Omental fat pad (tissue), 4 donors: ENCODE data around the gene MTHFD2L. TPM values are rescaled to one million over a fixed set of nuclear protein-coding genes. Genes with fewer than 3 reads are reported as not detected.

Experiments
- ATAC-seq: fragments of 150-250 bp; one replicate; pipeline ENCODE4 v1.9.1; 2016; ENCODE audit warnings: mild to moderate bottlenecking, moderate library complexity; ENCODE audit not compliant: low FRiP score
- DNase-seq: peaks from one replicate; pipeline ENCODE4 v3.0.0-alpha.2; 2019; ENCODE audit warnings: low spot score
- total RNA-seq, 4 donors: library from RNA; depleted of rRNA; stranded (reverse); fragments of >200 nt; gene quantifications; one replicate each; pipeline ENCODE4 v1.1.0, GENCODE V29; 2016
- TF ChIP-seq, protein P1 (sequence below), 3 donors: fragments of 450-650 bp; IDR thresholded peaks; one replicate each; pipeline ENCODE4 v1.5.1; 2016 to 2017; ENCODE audit warnings: antibody characterized with exemption in 3 of 3, mild to moderate bottlenecking in 3 of 3, moderate library complexity in 2 of 3

MTHFD2L gene
- total RNA-seq, 4 donors from 2014 or later: 12.2 to 23.2 (median 18.4) TPM

DNA sequence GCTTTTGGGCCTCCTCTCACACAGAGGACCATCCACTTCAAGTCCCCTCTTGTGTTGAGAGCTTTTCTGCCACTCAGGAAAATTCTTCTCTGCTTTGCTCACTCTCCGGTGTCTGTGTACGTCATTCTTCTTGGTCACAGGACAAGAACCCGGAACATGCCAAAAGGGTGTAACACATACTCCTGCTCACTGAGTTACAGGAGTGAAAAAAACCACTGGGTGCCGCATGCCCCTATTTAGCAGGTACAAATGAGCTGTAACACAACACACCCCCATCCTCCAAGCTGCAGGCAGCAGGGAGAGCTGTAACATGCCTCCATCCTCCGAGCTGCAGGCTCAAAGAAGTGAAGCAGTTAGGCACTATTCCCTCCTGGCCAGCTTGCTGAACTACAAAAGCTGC is 45.9 kb upstream of the MTHFD2L start:
- TF ChIP-seq, protein P1, sequence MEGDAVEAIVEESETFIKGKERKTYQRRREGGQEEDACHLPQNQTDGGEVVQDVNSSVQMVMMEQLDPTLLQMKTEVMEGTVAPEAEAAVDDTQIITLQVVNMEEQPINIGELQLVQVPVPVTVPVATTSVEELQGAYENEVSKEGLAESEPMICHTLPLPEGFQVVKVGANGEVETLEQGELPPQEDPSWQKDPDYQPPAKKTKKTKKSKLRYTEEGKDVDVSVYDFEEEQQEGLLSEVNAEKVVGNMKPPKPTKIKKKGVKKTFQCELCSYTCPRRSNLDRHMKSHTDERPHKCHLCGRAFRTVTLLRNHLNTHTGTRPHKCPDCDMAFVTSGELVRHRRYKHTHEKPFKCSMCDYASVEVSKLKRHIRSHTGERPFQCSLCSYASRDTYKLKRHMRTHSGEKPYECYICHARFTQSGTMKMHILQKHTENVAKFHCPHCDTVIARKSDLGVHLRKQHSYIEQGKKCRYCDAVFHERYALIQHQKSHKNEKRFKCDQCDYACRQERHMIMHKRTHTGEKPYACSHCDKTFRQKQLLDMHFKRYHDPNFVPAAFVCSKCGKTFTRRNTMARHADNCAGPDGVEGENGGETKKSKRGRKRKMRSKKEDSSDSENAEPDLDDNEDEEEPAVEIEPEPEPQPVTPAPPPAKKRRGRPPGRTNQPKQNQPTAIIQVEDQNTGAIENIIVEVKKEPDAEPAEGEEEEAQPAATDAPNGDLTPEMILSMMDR (IDR thresholded peaks at IDR 0.05): no peak
- DNase-seq: no peak
- no peak for ATAC-seq

DNA sequence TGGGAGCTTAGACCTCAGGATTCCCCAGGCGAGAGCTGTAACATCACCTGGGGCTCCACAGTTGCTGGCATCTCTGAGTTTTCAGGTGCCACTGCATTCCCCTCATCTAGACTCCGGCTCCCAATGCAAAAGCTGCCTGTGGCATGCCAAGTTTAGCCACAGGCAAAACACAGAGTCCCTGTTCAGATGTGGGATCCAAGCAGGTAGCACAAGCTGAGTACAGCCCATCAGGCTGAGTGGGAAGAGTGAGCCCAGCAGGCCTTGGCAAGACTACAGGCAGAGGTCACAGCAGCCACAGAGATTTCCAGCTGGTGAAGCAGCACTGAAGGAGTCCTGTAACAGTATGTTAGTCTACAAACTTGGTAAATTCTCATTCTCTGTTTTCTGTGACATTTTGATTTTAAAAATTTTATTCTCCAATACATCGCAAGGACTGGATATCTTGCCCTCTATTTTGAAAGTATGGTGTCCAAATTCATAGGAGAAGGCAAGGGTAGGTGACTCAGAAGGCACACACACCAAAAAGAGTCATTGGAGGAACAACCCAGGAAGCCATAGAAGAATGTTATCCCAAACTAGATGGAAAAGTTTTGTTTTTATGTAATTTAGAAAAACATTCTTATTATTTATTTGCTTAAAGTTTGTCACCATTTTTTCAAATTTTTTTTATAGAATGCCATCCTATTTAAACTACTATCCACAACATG is 45.4 kb upstream of the MTHFD2L start:
- TF ChIP-seq, protein P1 (IDR thresholded peaks at IDR 0.05): no peak
- no peak for ATAC-seq
- DNase-seq: no peak

DNA sequence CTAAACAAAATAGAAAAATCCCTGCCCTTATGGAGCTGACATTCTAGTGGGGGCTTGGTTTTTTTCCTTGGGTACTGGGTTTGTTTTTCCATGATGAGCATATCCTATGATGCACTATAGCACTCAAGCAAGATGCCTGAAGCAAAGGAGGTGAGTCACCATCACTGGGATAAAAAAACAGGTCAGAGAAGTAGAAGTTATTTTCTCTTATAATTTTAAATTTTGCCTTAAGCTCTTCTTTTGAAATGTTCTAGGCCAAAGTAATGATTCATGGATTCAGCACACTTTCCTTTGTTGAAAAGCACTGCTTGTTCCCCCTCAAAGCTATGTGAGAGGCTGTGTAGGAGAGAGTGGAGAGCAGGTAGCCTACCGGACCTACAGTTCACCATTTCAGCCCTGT is 43.7 kb upstream of the MTHFD2L start:
- no peak for ATAC-seq
- TF ChIP-seq, protein P1 (IDR thresholded peaks at IDR 0.05): no peak
- DNase-seq: no peak

DNA sequence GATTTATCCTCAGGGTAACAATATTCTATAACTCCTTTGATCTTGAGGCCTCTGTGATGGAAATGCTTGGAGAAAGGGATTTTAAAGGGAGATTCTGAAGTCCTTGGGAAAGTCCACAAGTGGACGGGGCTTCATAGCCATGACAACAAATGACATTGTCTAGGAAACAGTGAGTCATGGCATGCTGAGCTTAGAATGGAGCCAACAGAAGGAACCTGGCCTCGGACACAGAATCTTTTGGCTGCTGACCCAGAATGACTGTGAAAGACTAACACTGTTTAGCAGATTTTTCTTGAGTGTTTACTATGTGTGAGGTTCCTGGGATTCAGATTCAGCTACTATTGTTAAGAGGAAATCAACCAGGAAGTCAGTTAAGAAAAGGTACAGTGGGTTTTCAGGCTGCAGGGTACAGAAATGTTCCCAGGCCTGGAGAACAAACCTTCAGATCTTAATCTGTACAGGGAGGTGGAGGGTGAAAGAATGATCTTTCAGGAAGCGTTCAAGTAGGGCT is 40.8 kb upstream of the MTHFD2L start:
- ATAC-seq (peak; percentile 92), DNase-seq (no peak)
- TF ChIP-seq, protein P1 (IDR thresholded peaks at IDR 0.05): no peak

DNA sequence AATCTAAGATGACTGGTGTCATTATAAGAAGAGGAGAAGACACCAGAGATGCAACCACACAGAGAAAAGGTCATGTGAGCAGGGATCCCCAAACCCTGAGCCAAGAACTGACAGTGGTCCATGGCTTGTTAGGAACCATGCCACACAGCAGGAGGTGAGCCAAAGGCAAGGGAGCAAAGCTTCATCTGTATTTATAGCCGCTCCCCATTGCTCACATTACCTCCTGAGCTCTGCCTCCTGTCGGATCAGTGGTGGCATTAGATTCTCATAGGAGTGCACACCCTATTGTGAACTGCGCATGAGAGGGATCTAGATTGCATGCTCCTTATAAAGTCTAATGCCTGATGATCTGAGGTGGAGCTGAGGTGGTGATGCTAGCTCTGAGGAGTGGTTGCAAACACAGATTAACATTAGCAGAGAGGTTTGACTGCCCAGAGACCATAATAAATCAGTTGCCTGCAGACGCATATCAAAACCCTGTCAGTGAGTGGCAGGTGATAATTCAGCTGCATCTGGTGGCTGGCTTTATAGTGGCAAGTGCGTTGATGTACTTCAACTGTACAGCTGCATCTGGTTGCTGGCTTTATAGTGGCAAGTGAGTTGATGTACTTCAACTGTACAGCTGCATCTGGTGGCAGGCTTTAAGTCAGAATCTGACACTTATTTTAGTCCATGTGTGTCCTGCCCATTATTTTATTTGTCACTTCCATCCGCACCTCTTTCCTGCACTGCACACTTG is 39.1 kb upstream of the MTHFD2L start:
- no peak for DNase-seq
- TF ChIP-seq, protein P1 (IDR thresholded peaks at IDR 0.05): no peak
- ATAC-seq: no peak

DNA sequence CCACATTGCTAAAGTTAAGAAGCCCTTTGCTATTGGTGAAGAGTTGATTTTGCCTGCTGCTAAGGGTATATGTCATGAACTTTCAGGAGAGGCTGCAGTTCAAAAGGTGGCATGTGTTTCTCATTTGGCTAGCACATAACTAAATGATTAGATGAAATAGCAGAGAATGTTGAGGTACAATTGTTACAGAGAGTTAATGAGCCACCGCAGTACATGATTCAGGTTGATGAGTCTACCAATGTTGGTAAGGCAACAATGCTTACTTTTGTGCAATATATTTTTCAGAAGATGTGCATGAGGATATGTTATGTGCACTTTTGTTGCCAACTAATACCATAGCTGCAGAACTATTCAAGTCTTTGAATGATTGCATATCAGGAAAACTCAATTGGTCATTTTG is 37.8 kb upstream of the MTHFD2L start:
- DNase-seq: no peak
- no peak for ATAC-seq
- TF ChIP-seq, protein P1 (IDR thresholded peaks at IDR 0.05): no peak
